Subcutaneous adipose tissue (tissue), 4 donors: Measurements from ENCODE around the gene KHDRBS1. TPM values are rescaled to one million over a fixed set of nuclear protein-coding genes. Genes with fewer than 3 reads are reported as not detected.

Source experiments
- total RNA-seq, 4 donors: library from RNA; depleted of rRNA; stranded (reverse); fragments of >200 nt; gene quantifications; one replicate each; pipeline ENCODE4 v1.1.0, GENCODE V29; 2016
- TF ChIP-seq, protein P1 (sequence below): fragments of 450-650 bp; IDR thresholded peaks from one replicate; pipeline ENCODE4 v1.5.1; 2016; ENCODE audit warnings: low read depth, mild to moderate bottlenecking, control low read depth, antibody characterized with exemption, moderate library complexity

KHDRBS1 gene
- total RNA-seq, 4 donors from 2014 or later: 56.4 to 92.9 (median 63.2) TPM

DNA sequence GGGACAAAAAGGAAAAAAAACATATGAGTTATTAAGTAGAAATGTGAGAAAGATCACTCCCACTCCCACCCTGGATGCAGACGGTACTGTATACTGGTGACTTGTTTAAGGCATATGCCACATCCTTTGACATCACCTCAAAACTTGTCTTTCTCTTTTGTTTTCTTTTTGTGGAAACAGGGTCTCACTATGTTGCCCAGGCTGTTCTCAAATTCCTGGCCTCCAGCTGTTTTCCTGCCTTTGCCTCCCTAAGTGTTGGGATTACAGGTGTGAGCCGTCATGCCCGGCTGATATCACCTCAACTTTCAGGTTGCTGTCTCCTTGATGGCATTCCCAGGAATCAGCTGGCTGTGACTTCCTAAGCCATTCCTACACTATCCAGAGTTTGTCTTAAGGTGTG lies 18.4 kb upstream of the KHDRBS1 start:
- TF ChIP-seq, protein P1, sequence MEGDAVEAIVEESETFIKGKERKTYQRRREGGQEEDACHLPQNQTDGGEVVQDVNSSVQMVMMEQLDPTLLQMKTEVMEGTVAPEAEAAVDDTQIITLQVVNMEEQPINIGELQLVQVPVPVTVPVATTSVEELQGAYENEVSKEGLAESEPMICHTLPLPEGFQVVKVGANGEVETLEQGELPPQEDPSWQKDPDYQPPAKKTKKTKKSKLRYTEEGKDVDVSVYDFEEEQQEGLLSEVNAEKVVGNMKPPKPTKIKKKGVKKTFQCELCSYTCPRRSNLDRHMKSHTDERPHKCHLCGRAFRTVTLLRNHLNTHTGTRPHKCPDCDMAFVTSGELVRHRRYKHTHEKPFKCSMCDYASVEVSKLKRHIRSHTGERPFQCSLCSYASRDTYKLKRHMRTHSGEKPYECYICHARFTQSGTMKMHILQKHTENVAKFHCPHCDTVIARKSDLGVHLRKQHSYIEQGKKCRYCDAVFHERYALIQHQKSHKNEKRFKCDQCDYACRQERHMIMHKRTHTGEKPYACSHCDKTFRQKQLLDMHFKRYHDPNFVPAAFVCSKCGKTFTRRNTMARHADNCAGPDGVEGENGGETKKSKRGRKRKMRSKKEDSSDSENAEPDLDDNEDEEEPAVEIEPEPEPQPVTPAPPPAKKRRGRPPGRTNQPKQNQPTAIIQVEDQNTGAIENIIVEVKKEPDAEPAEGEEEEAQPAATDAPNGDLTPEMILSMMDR: no peak

DNA sequence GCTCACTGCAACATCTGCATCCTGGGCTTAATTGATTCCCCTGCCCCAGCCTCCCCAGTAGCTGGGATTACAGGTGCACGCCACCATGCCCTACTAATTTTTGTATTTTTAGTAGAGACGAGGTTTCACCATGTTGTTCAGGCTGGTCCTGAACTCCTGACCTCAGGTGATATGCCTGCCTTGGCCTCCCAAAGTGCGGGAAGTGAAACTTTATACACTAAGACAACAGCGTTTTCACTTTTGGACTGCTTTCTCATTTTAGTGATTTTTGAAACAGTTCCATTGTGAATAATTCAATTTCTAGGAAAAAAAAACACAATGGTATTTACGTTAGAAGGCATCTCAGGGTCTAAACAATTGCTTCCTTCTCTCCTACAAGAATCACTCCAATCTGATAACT lies 11.8 kb upstream of the KHDRBS1 start:
- TF ChIP-seq, protein P1: no peak

DNA sequence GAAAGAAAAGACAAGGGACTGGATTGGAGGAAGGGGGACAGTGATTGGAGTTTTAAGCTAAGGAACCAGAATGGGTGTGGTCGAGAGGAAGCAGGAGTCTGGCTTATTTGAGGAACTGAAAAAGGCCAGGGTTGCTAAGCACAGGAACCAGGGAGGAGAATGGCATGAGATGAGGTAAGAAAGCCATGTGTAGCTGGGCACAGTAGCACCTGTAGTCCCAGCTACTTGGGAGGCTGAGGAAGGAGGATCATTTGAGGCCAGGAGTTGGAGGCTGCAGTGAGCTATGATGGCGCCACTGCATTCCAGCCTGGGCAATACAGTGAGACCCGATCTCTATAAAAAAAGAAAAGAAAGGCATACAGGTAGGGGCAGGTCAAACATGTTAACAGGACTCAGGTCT lies 8.1 kb upstream of the KHDRBS1 start:
- TF ChIP-seq, protein P1: no peak

DNA sequence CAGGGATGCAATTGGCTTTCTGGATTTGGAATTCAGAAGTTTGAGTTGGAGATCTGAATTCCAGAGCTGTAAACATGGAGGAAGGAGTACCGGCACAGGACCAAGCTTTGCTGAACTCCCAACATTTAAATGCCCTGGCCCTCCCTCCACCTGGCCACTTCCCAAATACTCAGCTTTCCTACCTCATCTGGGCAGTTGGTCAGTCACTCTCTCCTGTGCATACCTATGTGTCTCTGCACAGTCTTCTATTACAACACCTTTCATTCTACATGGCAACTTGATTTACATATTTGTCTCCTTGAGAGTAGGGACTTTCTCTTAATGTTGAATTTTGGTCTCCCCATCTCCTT lies 6.1 kb upstream of the KHDRBS1 start:
- TF ChIP-seq, protein P1: no peak

DNA sequence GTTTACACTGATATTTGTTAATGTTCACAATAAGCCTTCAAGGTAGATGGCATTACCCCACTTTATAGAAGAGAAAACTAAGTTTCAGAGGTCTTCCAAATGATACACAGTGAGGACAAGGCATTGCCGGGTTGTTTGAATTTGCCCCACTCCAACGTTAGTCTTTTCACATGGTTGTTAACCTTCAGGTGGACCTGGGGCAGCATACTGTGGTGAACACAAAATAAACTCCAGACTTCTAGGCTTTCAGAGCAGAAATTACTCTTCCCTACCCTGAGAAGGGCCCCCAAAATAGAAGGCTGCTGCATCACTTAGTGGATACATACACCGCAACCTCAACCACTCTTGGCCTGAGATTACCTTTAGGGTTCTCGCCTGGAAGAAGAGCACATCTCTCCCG lies 3.4 kb upstream of the KHDRBS1 start:
- TF ChIP-seq, protein P1: no peak

DNA sequence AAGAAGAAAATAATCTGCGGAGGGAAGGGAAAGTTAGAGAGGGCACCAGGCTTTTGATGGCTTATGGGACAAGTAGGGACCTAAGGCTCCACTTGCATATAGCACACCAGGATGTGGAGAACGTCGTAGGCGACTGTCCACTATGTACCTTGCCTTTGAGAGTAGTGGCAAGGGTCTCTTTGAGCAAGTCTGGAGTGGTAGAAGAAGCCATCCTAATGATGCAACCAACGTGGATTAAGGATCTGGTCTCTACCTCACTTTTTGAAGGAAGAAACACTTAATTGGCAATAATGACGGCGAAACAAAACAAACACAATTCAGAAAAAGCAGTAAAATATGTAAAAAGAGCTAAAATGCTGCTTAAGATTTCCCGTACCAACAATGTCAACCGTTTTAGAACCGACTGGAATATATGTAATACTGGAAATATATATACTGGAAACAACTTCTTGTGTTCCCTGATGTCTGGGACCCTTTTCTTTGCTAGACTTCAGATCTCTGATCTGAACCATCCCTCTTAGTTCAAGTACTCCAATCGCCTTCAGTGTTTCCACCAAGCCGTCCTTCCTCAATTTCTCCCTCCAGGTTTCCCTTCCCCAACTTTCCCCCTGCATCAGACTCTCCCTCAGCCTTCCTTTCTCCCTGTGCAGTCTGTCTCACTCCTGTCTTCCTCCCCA lies 821 bp upstream of the KHDRBS1 start:
- TF ChIP-seq, protein P1: no peak

DNA sequence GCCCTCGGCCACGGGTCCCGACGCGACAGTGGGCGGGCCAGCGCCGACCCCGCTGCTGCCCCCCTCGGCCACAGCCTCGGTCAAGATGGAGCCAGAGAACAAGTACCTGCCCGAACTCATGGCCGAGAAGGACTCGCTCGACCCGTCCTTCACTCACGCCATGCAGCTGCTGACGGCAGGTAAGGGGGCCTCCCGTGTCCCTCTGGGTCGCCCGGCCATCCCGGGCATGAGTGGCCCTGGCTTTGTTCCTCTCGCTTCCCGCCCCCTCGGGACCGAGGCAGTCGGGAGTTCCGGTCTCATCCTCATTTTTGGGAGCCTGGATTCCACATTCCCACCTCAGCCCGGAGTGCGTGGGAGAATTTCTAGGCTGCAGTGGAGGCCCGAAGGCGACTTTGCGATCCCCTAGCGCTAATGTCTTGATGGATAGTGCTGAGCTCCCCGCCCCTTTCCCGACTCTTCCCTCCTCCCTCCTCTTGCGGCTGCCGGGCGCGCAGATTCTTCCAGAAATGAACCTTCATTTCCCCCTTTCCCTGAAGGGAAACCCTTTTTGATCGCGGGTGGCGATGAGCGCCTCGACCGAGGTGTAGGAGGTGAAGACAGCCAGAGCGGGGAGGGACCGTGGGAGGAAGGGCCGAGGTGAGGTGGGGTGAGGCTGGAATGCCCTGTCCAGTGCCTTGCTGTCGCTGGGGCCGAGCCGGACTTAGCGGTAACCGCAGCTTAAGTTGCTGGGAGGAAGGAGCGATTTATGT lies 705 bp downstream of the KHDRBS1 start:
- TF ChIP-seq, protein P1: no peak
